A549 treated with dexamethasone at 1 μM for 4 hours (cell line): ENCODE results near the gene SZRD1. TPM values are rescaled to one million over a fixed set of nuclear protein-coding genes. Genes with fewer than 3 reads are reported as not detected.

Experiments used
- total RNA-seq: library from RNA; stranded (reverse); fragments of 200-300 nt; extraction: Qiagen RNA extraction; gene quantifications from 5 replicates; pipeline ENCODE4 v1.2.3, GENCODE V29; 2022

The SZRD1 gene
- total RNA-seq: 75.5 to 99.2 TPM (median 95.8 TPM) in 5 replicates

GRCh38 chr1:16366722-16367257 lies at the start of gene SZRD1:
Gene SZRD1, plus strand, starts transcription at chr1:16367242. Its CDS starts 16 bp downstream, at chr1:16367258.

GRCh38 chr1:16351994-16352841 lies 14.8 kb upstream of the SZRD1 start, which contains the start of gene FBXO42:
Gene FBXO42, minus strand, starts transcription at chr1:16352480. Its CDS starts 37,062 bp downstream, at chr1:16315418.

GRCh38 chr1:16436946-16437474 lies 70.0 kb downstream of the SZRD1 start, which contains the start of gene SPATA21:
Gene SPATA21, minus strand, starts transcription at chr1:16437424. Its CDS starts 6,053 bp downstream, at chr1:16431371.

GRCh38 chr1:16440470-16441281 lies 73.6 kb downstream of the SZRD1 start, which contains the start of gene NECAP2:
Gene NECAP2, plus strand, starts transcription at chr1:16440724. Its CDS starts 38 bp downstream, at chr1:16440762.

Other genes starting within 250 kb of the SZRD1 start
- gene EPHA2, start 211.2 kb upstream of the SZRD1 start, total RNA-seq: 81.6 to 130 TPM (median 125 TPM) in 5 replicates
- 5.1 to 5.9 TPM (median 5.2 TPM) in 5 replicates for gene ARHGEF19, start 154.6 kb upstream of the SZRD1 start, total RNA-seq
- 2.1 to 4.1 TPM (median 3.6 TPM) in 5 replicates for gene CPLANE2, start 130.1 kb upstream of the SZRD1 start, total RNA-seq
- gene FBXO42, start 14.8 kb upstream of the SZRD1 start, total RNA-seq: 6.5 to 9.2 TPM (median 7.9 TPM) in 5 replicates
- gene SPATA21, start 70.2 kb downstream of the SZRD1 start, total RNA-seq: 0.04 to 0.12 TPM (median 0.04 TPM) in 3 of 5 replicates, not detected in the others
- 39.0 to 42.6 TPM (median 41.0 TPM) in 5 replicates for gene NECAP2, start 73.5 kb downstream of the SZRD1 start, total RNA-seq
- 10.6 TPM in 1 of 5 replicates, not detected in the others for gene RNU1-1, start 147.0 kb downstream of the SZRD1 start, total RNA-seq
- 14.0 to 24.2 TPM (median 22.4 TPM) in 5 replicates for gene NBPF1, start 246.3 kb downstream of the SZRD1 start, total RNA-seq